ENCODE results near the gene FOXJ2.

DNA sequence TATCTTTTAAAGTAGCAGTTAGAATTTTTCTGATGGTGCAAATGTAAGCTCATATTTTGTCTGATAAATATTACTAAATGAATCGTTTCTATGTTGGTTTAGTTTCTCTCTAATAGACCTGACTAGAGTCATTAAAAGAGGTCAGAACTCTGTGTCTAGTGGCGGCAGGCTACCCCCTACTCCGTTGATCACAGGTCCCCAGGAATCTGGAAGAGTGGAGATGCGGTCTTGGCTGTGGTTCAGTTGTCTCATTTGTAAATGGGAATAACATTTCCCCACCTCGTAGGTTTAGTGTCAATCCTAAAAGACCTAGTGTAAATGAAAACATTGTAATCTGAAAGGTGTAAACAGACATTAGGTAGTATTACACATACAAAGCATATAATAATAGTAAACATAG, 4.7 kb upstream of the FOXJ2 start:
- TF ChIP-seq SMC3 (IDR thresholded peaks at IDR 0.05; ENCODE audit: low read depth, low read length) (no peak), MAZ (IDR thresholded peaks at IDR 0.05; ENCODE audit: borderline replicate concordance, low read depth, low read length) (no peak), BHLHE40 (IDR thresholded peaks at IDR 0.05; ENCODE audit: low read depth, low read length) (no peak), POLR2A (IDR thresholded peaks at IDR 0.05; ENCODE audit: low read depth, low read length) (no peak), CEBPB (IDR thresholded peaks at IDR 0.05; ENCODE audit: low read depth, low read length) (no peak)
- TF ChIP-seq, protein P1, sequence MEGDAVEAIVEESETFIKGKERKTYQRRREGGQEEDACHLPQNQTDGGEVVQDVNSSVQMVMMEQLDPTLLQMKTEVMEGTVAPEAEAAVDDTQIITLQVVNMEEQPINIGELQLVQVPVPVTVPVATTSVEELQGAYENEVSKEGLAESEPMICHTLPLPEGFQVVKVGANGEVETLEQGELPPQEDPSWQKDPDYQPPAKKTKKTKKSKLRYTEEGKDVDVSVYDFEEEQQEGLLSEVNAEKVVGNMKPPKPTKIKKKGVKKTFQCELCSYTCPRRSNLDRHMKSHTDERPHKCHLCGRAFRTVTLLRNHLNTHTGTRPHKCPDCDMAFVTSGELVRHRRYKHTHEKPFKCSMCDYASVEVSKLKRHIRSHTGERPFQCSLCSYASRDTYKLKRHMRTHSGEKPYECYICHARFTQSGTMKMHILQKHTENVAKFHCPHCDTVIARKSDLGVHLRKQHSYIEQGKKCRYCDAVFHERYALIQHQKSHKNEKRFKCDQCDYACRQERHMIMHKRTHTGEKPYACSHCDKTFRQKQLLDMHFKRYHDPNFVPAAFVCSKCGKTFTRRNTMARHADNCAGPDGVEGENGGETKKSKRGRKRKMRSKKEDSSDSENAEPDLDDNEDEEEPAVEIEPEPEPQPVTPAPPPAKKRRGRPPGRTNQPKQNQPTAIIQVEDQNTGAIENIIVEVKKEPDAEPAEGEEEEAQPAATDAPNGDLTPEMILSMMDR (conservative IDR thresholded peaks at IDR 0.05; ENCODE audit: low read depth, low read length): no peak
- TF ChIP-seq, protein P2, sequence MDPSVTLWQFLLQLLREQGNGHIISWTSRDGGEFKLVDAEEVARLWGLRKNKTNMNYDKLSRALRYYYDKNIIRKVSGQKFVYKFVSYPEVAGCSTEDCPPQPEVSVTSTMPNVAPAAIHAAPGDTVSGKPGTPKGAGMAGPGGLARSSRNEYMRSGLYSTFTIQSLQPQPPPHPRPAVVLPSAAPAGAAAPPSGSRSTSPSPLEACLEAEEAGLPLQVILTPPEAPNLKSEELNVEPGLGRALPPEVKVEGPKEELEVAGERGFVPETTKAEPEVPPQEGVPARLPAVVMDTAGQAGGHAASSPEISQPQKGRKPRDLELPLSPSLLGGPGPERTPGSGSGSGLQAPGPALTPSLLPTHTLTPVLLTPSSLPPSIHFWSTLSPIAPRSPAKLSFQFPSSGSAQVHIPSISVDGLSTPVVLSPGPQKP (IDR thresholded peaks at IDR 0.05; ENCODE audit: borderline replicate concordance, low read depth, low read length): no peak

All from IMR-90 (cell line).